ENCODE results near the gene PDE10A.

DNA sequence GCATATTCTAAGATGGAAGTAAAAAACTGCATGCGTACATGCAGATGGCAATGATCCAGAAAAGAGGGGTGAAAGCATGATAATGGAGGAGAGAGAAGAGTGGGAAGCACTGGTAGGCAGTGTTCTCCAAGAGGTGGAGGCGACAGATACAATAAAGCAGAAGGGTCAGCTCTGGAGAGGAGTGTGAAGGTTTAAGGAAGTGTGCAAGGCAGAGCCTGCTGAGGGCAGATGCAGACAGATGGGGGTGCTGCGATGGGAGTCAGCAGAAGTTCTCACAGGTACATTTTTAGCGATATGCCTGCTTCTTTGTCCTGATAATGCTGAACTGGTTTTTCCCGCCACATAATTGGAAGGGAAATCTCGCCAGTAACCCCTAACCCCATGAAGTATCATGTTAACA, 272.6 kb downstream of the PDE10A start:
- no peak for TF ChIP-seq EZH2 (IDR thresholded peaks at IDR 0.05; ENCODE audit: low read length, unreplicated experiment)
- TF ChIP-seq CTCF (conservative IDR thresholded peaks at IDR 0.05; ENCODE audit: low read depth, low read length): no peak
- TF ChIP-seq EZH2phosphoT487 (IDR thresholded peaks at IDR 0.05; ENCODE audit: borderline replicate concordance, low read length): no peak

All from PC-3 (cell line).